Mesenchymal stem cell (in vitro differentiated cells and primary cell): ENCODE results near the gene TESPA1.

Experiments
- DNase-seq: peaks from one replicate; pipeline ENCODE4 v3.0.0-alpha.2; 2013
- H2AFZ ChIP-seq: one replicate; pipeline ENCODE4 v1.6.1; 2013; ENCODE audit warnings: low read depth, mild to moderate bottlenecking, control low read depth, inconsistent platforms, low read length, moderate library complexity
- H2AK5ac ChIP-seq: 2 replicates; pipeline ENCODE4 v1.6.1; 2013; ENCODE audit warnings: low read length, moderate library complexity, mild to moderate bottlenecking, inconsistent platforms; ENCODE audit not compliant: severe bottlenecking
- H2BK120ac ChIP-seq: one replicate; pipeline ENCODE4 v1.6.1; 2013; ENCODE audit warnings: low read depth, mild to moderate bottlenecking, inconsistent platforms, low read length, moderate library complexity
- H2BK12ac ChIP-seq, 2 experiments: one replicate each; pipeline ENCODE4 v1.6.1; 2013; ENCODE audit warnings: inconsistent platforms in 2 of 2, low read length in 2 of 2, mild to moderate bottlenecking in 2 of 2, moderate library complexity in 2 of 2, control low read depth in 1 of 2
- H2BK15ac ChIP-seq: one replicate; pipeline ENCODE4 v1.6.1; 2013; ENCODE audit warnings: mild to moderate bottlenecking, low read depth, inconsistent platforms; ENCODE audit not compliant: poor library complexity, severe bottlenecking
- H2BK5ac ChIP-seq: 2 replicates; pipeline ENCODE4 v1.6.1; 2013; ENCODE audit warnings: low read depth, mild to moderate bottlenecking, low read length, control low read depth, inconsistent platforms; ENCODE audit not compliant: poor library complexity, severe bottlenecking
- H3K14ac ChIP-seq, 2 experiments: one replicate each; pipeline ENCODE4 v1.6.1; 2013; ENCODE audit warnings: inconsistent platforms in 2 of 2, low read length in 2 of 2, control low read depth in 1 of 2, mild to moderate bottlenecking in 1 of 2, moderate library complexity in 1 of 2
- H3K18ac ChIP-seq, 2 experiments: one replicate each; pipeline ENCODE4 v1.6.1; 2013; ENCODE audit warnings: inconsistent platforms in 2 of 2, low read length in 2 of 2, control low read depth in 1 of 2, low read depth in 1 of 2, mild to moderate bottlenecking in 1 of 2
- H3K23ac ChIP-seq, 2 experiments: one replicate each; pipeline ENCODE4 v1.6.1; 2013; ENCODE audit warnings: inconsistent platforms in 2 of 2, low read length in 2 of 2, mild to moderate bottlenecking in 2 of 2, moderate library complexity in 2 of 2, control low read depth in 1 of 2
- H3K27ac ChIP-seq: 2 replicates; pipeline ENCODE4 v1.5.1; 2013; ENCODE audit warnings: mild to moderate bottlenecking, moderate library complexity, low read length, control low read depth, inconsistent platforms; ENCODE audit not compliant: poor library complexity, severe bottlenecking
- H3K27me3 ChIP-seq, 2 experiments: 2 replicates each; pipeline versions ENCODE4 v1.6.1 to v1.7.0; 2013; ENCODE audit warnings: low read length in 2 of 2, mild to moderate bottlenecking in 2 of 2, moderate library complexity in 2 of 2, control low read depth in 1 of 2, inconsistent platforms in 1 of 2; ENCODE audit not compliant: control insufficient read depth in 1 of 2, insufficient read depth in 1 of 2
- H3K36me3 ChIP-seq, 2 experiments: 2 replicates each; pipeline versions ENCODE4 v1.6.1 to v1.7.0; 2013; ENCODE audit warnings: low read length in 2 of 2, control low read depth in 1 of 2, inconsistent platforms in 1 of 2, low read depth in 1 of 2, mild to moderate bottlenecking in 1 of 2; ENCODE audit not compliant: insufficient read depth in 2 of 2, control insufficient read depth in 1 of 2
- H3K4ac ChIP-seq, 2 experiments: one replicate each; pipeline ENCODE4 v1.6.1; 2013; ENCODE audit warnings: inconsistent platforms in 2 of 2, low read length in 2 of 2, mild to moderate bottlenecking in 2 of 2, moderate library complexity in 2 of 2, control low read depth in 1 of 2, low read depth in 1 of 2
- H3K4me1 ChIP-seq: 2 replicates; pipeline ENCODE4 v1.6.1; 2013; ENCODE audit warnings: low read depth, low read length, control low read depth; ENCODE audit not compliant: control insufficient read depth, insufficient read depth
- H3K4me2 ChIP-seq: 2 replicates; pipeline ENCODE4 v1.6.1; 2013; ENCODE audit warnings: low read length, mild to moderate bottlenecking, inconsistent platforms; ENCODE audit not compliant: poor library complexity, severe bottlenecking
- H3K4me3 ChIP-seq, 2 experiments: 2 replicates each; pipeline versions ENCODE4 v1.5.1 to v1.7.0; 2013; ENCODE audit warnings: low read length in 2 of 2, mild to moderate bottlenecking in 2 of 2, control low read depth in 1 of 2, low read depth in 1 of 2; ENCODE audit not compliant: insufficient read depth in 1 of 2
- H3K79me1 ChIP-seq: replicated peaks from 2 replicates; pipeline ENCODE4 v1.6.1; 2013; ENCODE audit warnings: mild to moderate bottlenecking, control low read depth, low read length, inconsistent platforms; ENCODE audit not compliant: poor library complexity, severe bottlenecking
- H3K9ac ChIP-seq: 2 replicates; pipeline ENCODE4 v1.7.0; 2013; ENCODE audit warnings: mild to moderate bottlenecking, low read length, moderate library complexity
- H3K9me3 ChIP-seq: 2 replicates; pipeline ENCODE4 v1.7.0; 2013; ENCODE audit warnings: mild to moderate bottlenecking, low read length; ENCODE audit not compliant: control insufficient read depth
- H4K8ac ChIP-seq: one replicate; pipeline ENCODE4 v1.6.1; 2013; ENCODE audit warnings: inconsistent platforms, mild to moderate bottlenecking, low read length, moderate library complexity
- H4K91ac ChIP-seq: one replicate; pipeline ENCODE4 v1.6.1; 2013; ENCODE audit warnings: mild to moderate bottlenecking, low read length, inconsistent platforms
- WGBS: methylation state at CpG from one replicate; pipeline ENCODE4 v1.1.7; 2013; ENCODE audit warnings: mixed read lengths; 5-methylcytosine and 5-hydroxymethylcytosine counted together

Gene TESPA1

GRCh38 chr12:54917001-54917488, 67.5 kb downstream of the TESPA1 start:
- H3K4me1 ChIP-seq, result no peaks in the 10 kb centered on the region
- no peak overlapping the region for H4K91ac ChIP-seq
- no peaks in the 10 kb centered on the region for H3K79me1 ChIP-seq
- H3K23ac ChIP-seq, result no peak overlapping the region
- H3K4me2 ChIP-seq, result no peak overlapping the region
- no peaks in the 10 kb centered on the region for H3K36me3 ChIP-seq
- no peak overlapping the region for H3K27ac ChIP-seq
- no peaks in the 10 kb centered on the region for H3K27me3 ChIP-seq
- no peak overlapping the region for H2AK5ac ChIP-seq
- H2BK12ac ChIP-seq, result no peak overlapping the region
- H3K4ac ChIP-seq, result no peak overlapping the region
- 85% methylated on average over 21 of the region's 21 CpGs for WGBS
- H3K4me3 ChIP-seq, result no peak overlapping the region
- no peak overlapping the region for H2BK15ac ChIP-seq
- H2AFZ ChIP-seq, result no peak overlapping the region
- H2BK120ac ChIP-seq, result no peak overlapping the region
- H3K9ac ChIP-seq, result no peak overlapping the region
- no peak overlapping the region for H3K14ac ChIP-seq
- no peak overlapping the region for H2BK5ac ChIP-seq
- H3K18ac ChIP-seq, result no peak overlapping the region
- H3K9me3 ChIP-seq, result no peaks in the 10 kb centered on the region
- no peak overlapping the region for H4K8ac ChIP-seq
- no peak for DNase-seq
